NCI-H526 treated with DMSO at 0.1 percent for 48 hours (cell line): ENCODE measurements around the gene SSH2.
"Not testable (repeated sequence)": the region's sequence is repeated elsewhere in the genome, so short reads cannot be mapped to it uniquely, and the experiment has no call there.

Experiments used
- DNase-seq: peaks from one replicate; lab custom pipeline; 2025; lab: John Stamatoyannopoulos, UW

The SSH2 gene

GRCh38 chr17:29835435-29836351 lies 94.3 kb downstream of the SSH2 start:
- DNase-seq = peak; percentile 86

GRCh38 chr17:29833801-29834200 lies 96.2 kb downstream of the SSH2 start:
- no peak for DNase-seq

DNA sequence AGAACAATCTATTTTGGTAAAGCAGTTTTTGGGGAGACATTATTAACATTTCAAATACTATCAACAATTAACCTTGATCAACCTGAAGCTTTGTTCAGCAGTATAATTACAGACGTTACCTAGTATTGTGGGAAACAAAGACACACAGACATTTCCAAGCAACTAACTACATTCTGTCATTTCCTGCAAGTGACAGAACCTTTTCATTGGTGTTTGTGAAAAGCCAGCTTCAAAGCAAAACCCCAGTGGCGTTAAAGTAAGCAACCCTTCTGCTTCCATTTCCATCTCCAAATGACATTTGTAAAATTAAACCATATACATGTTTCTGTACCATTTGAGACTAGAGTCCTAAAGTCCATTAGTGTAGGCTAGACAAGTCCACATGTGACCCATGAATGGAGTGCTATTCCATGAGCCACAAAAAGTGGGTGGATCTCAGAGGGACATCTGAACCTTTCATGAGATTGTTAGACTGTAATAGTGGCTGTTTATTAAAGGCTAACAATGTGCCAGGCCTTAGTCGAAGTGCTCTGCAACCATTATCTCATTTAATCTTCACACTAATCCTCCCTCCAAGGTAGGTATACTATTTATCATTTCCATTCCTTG lies 101.2 kb downstream of the SSH2 start:
- DNase-seq = no peak

GRCh38 chr17:29827179-29827578 lies 102.8 kb downstream of the SSH2 start:
- DNase-seq = no peak

- peak; percentile 18 for DNase-seq
These were observed 103.8 kb downstream of the SSH2 start for GRCh38 chr17:29826114-29826692.

GRCh38 chr17:29825604-29826003 lies 104.4 kb downstream of the SSH2 start:
- DNase-seq = no peak

GRCh38 chr17:29821897-29822296 lies 108.1 kb downstream of the SSH2 start:
- DNase-seq = no peak

DNA sequence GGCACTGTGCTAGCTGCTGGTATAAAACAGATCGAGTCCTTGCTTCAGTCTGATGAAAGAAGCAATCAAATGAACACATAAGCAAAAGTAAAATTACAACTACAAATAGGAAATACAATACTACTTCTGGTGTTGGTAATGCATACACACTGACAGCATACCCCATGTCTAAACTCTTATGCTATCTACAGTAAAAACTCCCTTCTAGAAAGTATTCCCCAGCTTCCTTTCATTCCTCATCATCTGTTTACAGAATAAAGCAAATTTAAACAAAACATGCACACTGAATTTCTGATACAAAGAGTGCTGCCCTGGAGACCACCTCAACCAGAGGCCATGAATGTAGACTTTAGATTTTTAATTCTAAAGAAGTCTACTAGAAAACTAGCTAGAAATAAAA lies 109.6 kb downstream of the SSH2 start:
- no peak for DNase-seq

- peak; percentile 29 for DNase-seq
These were observed 122.3 kb downstream of the SSH2 start for GRCh38 chr17:29807520-29808361.

- no peak for DNase-seq
These were observed 127.8 kb downstream of the SSH2 start for GRCh38 chr17:29802246-29802645.

- DNase-seq = no peak
These were observed 129.6 kb downstream of the SSH2 start for GRCh38 chr17:29800457-29800856.

DNA sequence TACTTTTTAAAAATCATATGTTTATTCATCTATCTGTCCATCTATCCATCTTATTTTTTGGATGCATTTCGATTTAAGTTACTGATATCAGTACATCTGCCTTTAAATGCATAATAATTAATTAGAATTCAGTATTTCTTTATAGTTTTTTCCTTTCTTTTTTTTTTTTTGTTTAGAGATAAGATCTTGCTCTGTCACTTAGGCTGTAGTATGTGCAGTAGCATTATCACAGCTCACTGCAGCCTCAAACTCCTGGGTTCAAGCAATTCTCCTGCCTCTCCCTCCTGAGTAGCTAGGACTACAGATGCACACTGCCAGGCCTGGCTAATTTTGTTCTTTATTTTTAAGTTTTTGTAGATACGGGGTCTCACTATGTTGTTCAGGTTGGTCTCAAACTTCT lies 133.4 kb downstream of the SSH2 start:
- DNase-seq = no peak

- no peak for DNase-seq
These were observed 136.5 kb downstream of the SSH2 start for GRCh38 chr17:29793501-29793900.

DNA sequence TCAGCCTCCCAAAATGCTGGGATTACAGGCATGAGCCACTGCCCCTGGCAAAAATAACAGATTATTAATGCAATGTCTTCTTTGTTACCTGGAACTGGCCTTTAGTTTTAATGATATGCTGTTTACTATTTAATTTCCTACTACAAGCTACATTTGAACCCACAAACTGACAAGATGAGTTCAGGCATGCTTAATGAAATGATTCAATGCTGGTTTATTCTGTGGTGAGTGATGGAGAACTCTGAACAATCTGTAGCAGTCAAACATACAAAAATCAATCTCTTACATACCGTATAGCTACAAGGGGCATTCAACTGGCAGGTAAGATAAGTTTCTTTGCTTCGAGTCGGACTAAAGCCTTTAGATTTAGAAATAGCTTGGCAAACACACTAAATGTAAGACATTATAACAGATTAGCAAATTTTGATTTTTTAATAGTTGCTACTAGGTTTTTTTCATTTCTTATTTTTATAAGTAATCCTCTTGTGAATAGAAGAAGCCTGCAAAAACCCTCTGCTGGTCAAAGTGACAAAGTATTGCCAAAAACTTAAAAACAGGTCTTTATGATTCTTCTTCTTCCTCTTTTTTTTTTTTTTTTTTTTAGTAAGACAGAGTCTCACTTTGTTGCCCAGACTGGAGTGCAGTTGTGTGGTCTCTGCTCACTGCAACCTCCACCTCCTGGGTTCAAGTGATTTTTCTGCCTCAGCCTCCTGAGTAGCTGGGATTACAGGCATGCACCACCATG lies 138.5 kb downstream of the SSH2 start:
- no peak for DNase-seq

GRCh38 chr17:29789196-29790170 lies 140.5 kb downstream of the SSH2 start:
- no peak for DNase-seq

- DNase-seq = no peak
These were observed 142.0 kb downstream of the SSH2 start for GRCh38 chr17:29787995-29788394.

- DNase-seq = no peak
These were observed 147.1 kb downstream of the SSH2 start for GRCh38 chr17:29782917-29783316.

DNA sequence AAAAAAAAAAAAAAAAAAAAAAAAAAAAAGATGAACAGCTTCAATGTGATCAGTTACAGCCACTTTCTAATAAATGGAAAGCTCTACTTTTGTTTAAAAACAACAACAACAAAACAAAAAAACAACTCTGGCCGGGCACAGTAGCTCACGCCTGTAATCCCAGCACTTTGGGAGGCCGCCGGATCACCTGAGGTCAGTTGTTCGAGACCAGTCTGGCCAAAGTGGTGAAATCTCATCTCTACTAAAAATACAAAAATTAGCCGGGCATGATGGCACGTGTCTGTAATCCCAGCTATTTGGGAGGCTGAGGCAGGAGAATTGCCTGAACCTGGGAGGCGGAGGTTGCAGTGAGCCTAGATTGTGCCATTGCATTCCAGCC lies 150.2 kb downstream of the SSH2 start:
- DNase-seq = not testable (repeated sequence)

GRCh38 chr17:29778956-29779811 lies 150.8 kb downstream of the SSH2 start:
- DNase-seq = peak; percentile 67
